Measurements from ENCODE around the gene DNAJB2.
A peak's percentile ranks its signal among the peaks of the same experiment; 100 is the strongest.

The DNAJB2 gene

GRCh38 chr2:219289537-219290361 lies 10.6 kb downstream of the DNAJB2 start:
- no peak for TF ChIP-seq CTCF (IDR thresholded peaks at IDR 0.05; ENCODE audit: control insufficient read depth, insufficient read depth, low read depth, low read length, missing control alignments)
- peak; percentile 76 for DNase-seq (ENCODE audit: low read depth)
- H3K4me3 ChIP-seq (ENCODE audit: control insufficient read depth, low read depth, low read length): no peak overlapping the region

- no peak for TF ChIP-seq CTCF (IDR thresholded peaks at IDR 0.05; ENCODE audit: control insufficient read depth, insufficient read depth, low read depth, low read length, missing control alignments)
- no peak for DNase-seq (ENCODE audit: low read depth)
These were observed 11.4 kb downstream of the DNAJB2 start for GRCh38 chr2:219290381-219291171.

GRCh38 chr2:219291394-219291793 lies 12.2 kb downstream of the DNAJB2 start:
- no peak for TF ChIP-seq CTCF (IDR thresholded peaks at IDR 0.05; ENCODE audit: control insufficient read depth, insufficient read depth, low read depth, low read length, missing control alignments)

More at GRCh38 chr2:219290381-219291171, 11.4 kb downstream of the DNAJB2 start:
- no peak overlapping the region for H3K4me3 ChIP-seq (ENCODE audit: control insufficient read depth, low read depth, low read length)

GRCh38 chr2:219291910-219292490 lies 12.8 kb downstream of the DNAJB2 start:
- no peak for TF ChIP-seq CTCF (IDR thresholded peaks at IDR 0.05; ENCODE audit: control insufficient read depth, insufficient read depth, low read depth, low read length, missing control alignments)
- no peak for DNase-seq (ENCODE audit: low read depth)
- H3K4me3 ChIP-seq (ENCODE audit: control insufficient read depth, low read depth, low read length): no peak overlapping the region

More at GRCh38 chr2:219291394-219291793, 12.2 kb downstream of the DNAJB2 start:
- no peak for DNase-seq (ENCODE audit: low read depth)
- H3K4me3 ChIP-seq (ENCODE audit: control insufficient read depth, low read depth, low read length): no peak overlapping the region

- no peak overlapping the region for H3K4me3 ChIP-seq (ENCODE audit: control insufficient read depth, low read depth, low read length)
- no peak for DNase-seq (ENCODE audit: low read depth)
- TF ChIP-seq CTCF (IDR thresholded peaks at IDR 0.05; ENCODE audit: control insufficient read depth, insufficient read depth, low read depth, low read length, missing control alignments): no peak
These were observed 13.4 kb downstream of the DNAJB2 start for GRCh38 chr2:219292616-219293015.

- no peak for TF ChIP-seq CTCF (IDR thresholded peaks at IDR 0.05; ENCODE audit: control insufficient read depth, insufficient read depth, low read depth, low read length, missing control alignments)
- DNase-seq (ENCODE audit: low read depth): no peak
- H3K4me3 ChIP-seq (ENCODE audit: control insufficient read depth, low read depth, low read length): no peak overlapping the region
These were observed 14.6 kb downstream of the DNAJB2 start for GRCh38 chr2:219293736-219294231.
